ENCODE results near the gene BICD1. TPM values are rescaled to one million over a fixed set of nuclear protein-coding genes. Genes with fewer than 3 reads are reported as not detected.

Gene BICD1
- total and polyA plus RNA-seq, 5 donors from 2014 or later: 8.0 to 23.6 (median 9.4) TPM

- H3K4me3 Mint-ChIP-seq: no peak overlapping the region
- Histone ChIP-seq H3K4me1 (ENCODE audit: control insufficient read depth, insufficient read depth, low read length, poor library complexity, severe bottlenecking) (peaks cover 3% of the 10 kb centered on the region), H3K4me3 (ENCODE audit: low read depth, low read length) (no peak overlapping the region), H3K27ac (ENCODE audit: insufficient read depth, low read length, poor library complexity, severe bottlenecking) (no peak overlapping the region), H3K27me3 (ENCODE audit: control insufficient read depth, insufficient read depth, low read length) (no peaks in the 10 kb centered on the region), H3K9me3 (ENCODE audit: control insufficient read depth in 2 of 2, low read length in 2 of 2) (no peaks in the 10 kb centered on the region), H3K36me3 (ENCODE audit: control insufficient read depth, insufficient read depth, low read length) (no peaks in the 10 kb centered on the region)
- H3K9me3 Mint-ChIP-seq: no peaks in the 10 kb centered on the region
- DNase-seq (no peak), ATAC-seq (ENCODE audit: low read depth in 2 of 2) (no peak)
- peaks cover 27% of the 10 kb centered on the region for H3K36me3 Mint-ChIP-seq
- H3K27me3 Mint-ChIP-seq: no peaks in the 10 kb centered on the region
- H3K4me1 Mint-ChIP-seq: peaks cover 11 to 32% (median 18%) of the 10 kb centered on the region in 4 donors
- H3K27ac Mint-ChIP-seq: peak overlapping the region in 2 of 3 donors; percentile 19 to 85
These were observed 8.9 kb downstream of the BICD1 start for GRCh38 chr12:32115404-32116104.

- no peaks in the 10 kb centered on the region for H3K9me3 ChIP-seq (ENCODE audit: control insufficient read depth in 2 of 2, low read length in 2 of 2)
- no peaks in the 10 kb centered on the region for H3K27me3 Mint-ChIP-seq
- H3K27ac Mint-ChIP-seq: peak overlapping the region in 1 of 3 donors; percentile 54
- no peak for ATAC-seq (ENCODE audit: low read depth in 2 of 2)
- H3K4me1 Mint-ChIP-seq: peaks cover 12 to 32% (median 20%) of the 10 kb centered on the region in 4 donors
- H3K4me3 ChIP-seq (ENCODE audit: low read depth, low read length): no peak overlapping the region
- no peak overlapping the region for H3K4me3 Mint-ChIP-seq
- no peaks in the 10 kb centered on the region for H3K9me3 Mint-ChIP-seq
- no peak overlapping the region for H3K27ac ChIP-seq (ENCODE audit: insufficient read depth, low read length, poor library complexity, severe bottlenecking)
- peaks cover 27% of the 10 kb centered on the region for H3K36me3 Mint-ChIP-seq
- H3K36me3 ChIP-seq (ENCODE audit: control insufficient read depth, insufficient read depth, low read length): no peaks in the 10 kb centered on the region
- no peaks in the 10 kb centered on the region for H3K27me3 ChIP-seq (ENCODE audit: control insufficient read depth, insufficient read depth, low read length)
- H3K4me1 ChIP-seq (ENCODE audit: control insufficient read depth, insufficient read depth, low read length, poor library complexity, severe bottlenecking): peaks cover 5% of the 10 kb centered on the region
- no peak for DNase-seq
These were observed 10.2 kb downstream of the BICD1 start for GRCh38 chr12:32116897-32117296.

GRCh38 chr12:32117316-32117715 lies 10.7 kb downstream of the BICD1 start:
- no peaks in the 10 kb centered on the region for H3K9me3 Mint-ChIP-seq
- no peaks in the 10 kb centered on the region for H3K27me3 Mint-ChIP-seq
- ATAC-seq (ENCODE audit: low read depth in 2 of 2) (no peak), DNase-seq (no peak)
- Histone ChIP-seq H3K4me1 (ENCODE audit: control insufficient read depth, insufficient read depth, low read length, poor library complexity, severe bottlenecking) (peaks cover 5% of the 10 kb centered on the region), H3K9me3 (ENCODE audit: control insufficient read depth in 2 of 2, low read length in 2 of 2) (no peaks in the 10 kb centered on the region), H3K4me3 (ENCODE audit: low read depth, low read length) (no peak overlapping the region), H3K36me3 (ENCODE audit: control insufficient read depth, insufficient read depth, low read length) (no peaks in the 10 kb centered on the region), H3K27me3 (ENCODE audit: control insufficient read depth, insufficient read depth, low read length) (no peaks in the 10 kb centered on the region), H3K27ac (ENCODE audit: insufficient read depth, low read length, poor library complexity, severe bottlenecking) (no peak overlapping the region)
- no peak overlapping the region for H3K4me3 Mint-ChIP-seq
- H3K27ac Mint-ChIP-seq: peak overlapping the region in 1 of 3 donors; percentile 54
- H3K4me1 Mint-ChIP-seq: peaks cover 12 to 32% (median 20%) of the 10 kb centered on the region in 4 donors
- peaks cover 25% of the 10 kb centered on the region for H3K36me3 Mint-ChIP-seq

GRCh38 chr12:32118806-32119205 lies 12.2 kb downstream of the BICD1 start:
- H3K4me3 Mint-ChIP-seq: peak overlapping the region in 1 of 4 donors; percentile 70
- Histone ChIP-seq H3K27me3 (ENCODE audit: control insufficient read depth, insufficient read depth, low read length) (no peaks in the 10 kb centered on the region), H3K36me3 (ENCODE audit: control insufficient read depth, insufficient read depth, low read length) (no peaks in the 10 kb centered on the region), H3K27ac (ENCODE audit: insufficient read depth, low read length, poor library complexity, severe bottlenecking) (no peak overlapping the region), H3K4me3 (ENCODE audit: low read depth, low read length) (no peak overlapping the region), H3K4me1 (ENCODE audit: control insufficient read depth, insufficient read depth, low read length, poor library complexity, severe bottlenecking) (peaks cover 5% of the 10 kb centered on the region), H3K9me3 (ENCODE audit: control insufficient read depth in 2 of 2, low read length in 2 of 2) (no peaks in the 10 kb centered on the region)
- DNase-seq: no peak
- no peaks in the 10 kb centered on the region for H3K27me3 Mint-ChIP-seq
- no peaks in the 10 kb centered on the region for H3K9me3 Mint-ChIP-seq
- ATAC-seq (ENCODE audit: low read depth in 2 of 2): no peak
- H3K36me3 Mint-ChIP-seq: peaks cover 19% of the 10 kb centered on the region
- peaks cover 15 to 32% (median 23%) of the 10 kb centered on the region in 4 donors for H3K4me1 Mint-ChIP-seq
- H3K27ac Mint-ChIP-seq: peak overlapping the region in 2 of 3 donors; percentile 38 to 76

- Histone ChIP-seq H3K27me3 (ENCODE audit: control insufficient read depth, insufficient read depth, low read length) (no peaks in the 10 kb centered on the region), H3K9me3 (ENCODE audit: control insufficient read depth in 2 of 2, low read length in 2 of 2) (no peaks in the 10 kb centered on the region), H3K4me1 (ENCODE audit: control insufficient read depth, insufficient read depth, low read length, poor library complexity, severe bottlenecking) (peaks cover 5% of the 10 kb centered on the region), H3K36me3 (ENCODE audit: control insufficient read depth, insufficient read depth, low read length) (no peaks in the 10 kb centered on the region), H3K27ac (ENCODE audit: insufficient read depth, low read length, poor library complexity, severe bottlenecking) (no peak overlapping the region), H3K4me3 (ENCODE audit: low read depth, low read length) (no peak overlapping the region)
- ATAC-seq (ENCODE audit: low read depth in 2 of 2) (no peak), DNase-seq (peak in 1 of 3 donors; percentile 49)
- H3K27ac Mint-ChIP-seq: peak overlapping the region; percentile 6 to 12 (median 8)
- H3K4me3 Mint-ChIP-seq: no peak overlapping the region
- H3K27me3 Mint-ChIP-seq: no peaks in the 10 kb centered on the region
- H3K36me3 Mint-ChIP-seq: peaks cover 19% of the 10 kb centered on the region
- peaks cover 15 to 33% (median 24%) of the 10 kb centered on the region in 4 donors for H3K4me1 Mint-ChIP-seq
- no peaks in the 10 kb centered on the region for H3K9me3 Mint-ChIP-seq
These were observed 13.8 kb downstream of the BICD1 start for GRCh38 chr12:32120419-32120818.

GRCh38 chr12:32124637-32125036 lies 18.0 kb downstream of the BICD1 start:
- H3K4me1 Mint-ChIP-seq: peaks cover 12 to 21% (median 18%) of the 10 kb centered on the region in 4 donors
- H3K4me1 ChIP-seq (ENCODE audit: control insufficient read depth, insufficient read depth, low read length, poor library complexity, severe bottlenecking): peaks cover 5% of the 10 kb centered on the region
- no peak overlapping the region for H3K27ac ChIP-seq (ENCODE audit: insufficient read depth, low read length, poor library complexity, severe bottlenecking)
- H3K36me3 Mint-ChIP-seq: peaks cover 8% of the 10 kb centered on the region
- no peak overlapping the region for H3K27ac Mint-ChIP-seq
- H3K4me3 Mint-ChIP-seq: no peak overlapping the region
- no peaks in the 10 kb centered on the region for H3K27me3 ChIP-seq (ENCODE audit: control insufficient read depth, insufficient read depth, low read length)
- H3K9me3 ChIP-seq (ENCODE audit: control insufficient read depth in 2 of 2, low read length in 2 of 2): no peaks in the 10 kb centered on the region
- H3K36me3 ChIP-seq (ENCODE audit: control insufficient read depth, insufficient read depth, low read length): no peaks in the 10 kb centered on the region
- no peaks in the 10 kb centered on the region for H3K27me3 Mint-ChIP-seq
- ATAC-seq (ENCODE audit: low read depth in 2 of 2): no peak
- no peaks in the 10 kb centered on the region for H3K9me3 Mint-ChIP-seq
- no peak for DNase-seq
- H3K4me3 ChIP-seq (ENCODE audit: low read depth, low read length): no peak overlapping the region

GRCh38 chr12:32125455-32126084 lies 18.9 kb downstream of the BICD1 start:
- H3K9me3 Mint-ChIP-seq: no peaks in the 10 kb centered on the region
- H3K4me3 Mint-ChIP-seq: no peak overlapping the region
- ATAC-seq (ENCODE audit: low read depth in 2 of 2): no peak
- H3K4me1 Mint-ChIP-seq: peaks cover 6 to 15% (median 11%) of the 10 kb centered on the region in 4 donors
- H3K36me3 Mint-ChIP-seq: peaks cover 5% of the 10 kb centered on the region
- peak overlapping the region in 1 of 3 donors; percentile 48 for H3K27ac Mint-ChIP-seq
- Histone ChIP-seq H3K9me3 (ENCODE audit: control insufficient read depth in 2 of 2, low read length in 2 of 2) (no peaks in the 10 kb centered on the region), H3K4me1 (ENCODE audit: control insufficient read depth, insufficient read depth, low read length, poor library complexity, severe bottlenecking) (peaks cover 2% of the 10 kb centered on the region), H3K27me3 (ENCODE audit: control insufficient read depth, insufficient read depth, low read length) (no peaks in the 10 kb centered on the region), H3K36me3 (ENCODE audit: control insufficient read depth, insufficient read depth, low read length) (no peaks in the 10 kb centered on the region), H3K4me3 (ENCODE audit: low read depth, low read length) (no peak overlapping the region), H3K27ac (ENCODE audit: insufficient read depth, low read length, poor library complexity, severe bottlenecking) (no peak overlapping the region)
- no peaks in the 10 kb centered on the region for H3K27me3 Mint-ChIP-seq
- DNase-seq: no peak
